ENCODE results near the gene GHRH. TPM values are rescaled to one million over a fixed set of nuclear protein-coding genes. Genes with fewer than 3 reads are reported as not detected.
A peak's percentile ranks its signal among the peaks of the same experiment; 100 is the strongest.

Gene GHRH
- total and polyA plus RNA-seq, 4 donors: not detected

DNA sequence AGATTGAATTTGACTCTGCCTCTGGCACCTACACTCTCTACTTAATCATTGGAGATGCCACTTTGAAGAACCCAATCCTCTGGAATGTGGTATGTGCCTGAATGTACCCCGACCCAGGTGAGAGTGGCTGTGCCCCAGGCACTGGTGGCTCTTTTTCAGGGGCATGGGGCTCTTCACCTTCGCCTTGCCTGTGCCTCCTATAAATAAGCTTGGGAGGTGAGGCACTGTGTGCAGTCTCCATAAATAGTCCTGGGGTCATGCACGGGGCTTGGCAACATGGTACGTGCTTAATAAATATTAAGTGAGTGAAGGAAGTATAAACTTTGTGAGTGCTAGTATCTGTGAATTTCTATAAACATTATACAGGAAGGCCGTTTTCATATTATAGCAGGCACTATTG, 33.0 kb downstream of the GHRH start:
- 95% methylated on average over 5 of the region's 5 CpGs for WGBS, 2 donors
- H3K36me3 ChIP-seq (ENCODE audit: control insufficient read depth in 4 of 4, insufficient read depth in 4 of 4, low read length in 4 of 4): peaks cover 42 to 69% (median 60%) of the 10 kb centered on the region in 4 donors
- no peak for ATAC-seq (ENCODE audit: insufficient read depth, low FRiP score)

DNA sequence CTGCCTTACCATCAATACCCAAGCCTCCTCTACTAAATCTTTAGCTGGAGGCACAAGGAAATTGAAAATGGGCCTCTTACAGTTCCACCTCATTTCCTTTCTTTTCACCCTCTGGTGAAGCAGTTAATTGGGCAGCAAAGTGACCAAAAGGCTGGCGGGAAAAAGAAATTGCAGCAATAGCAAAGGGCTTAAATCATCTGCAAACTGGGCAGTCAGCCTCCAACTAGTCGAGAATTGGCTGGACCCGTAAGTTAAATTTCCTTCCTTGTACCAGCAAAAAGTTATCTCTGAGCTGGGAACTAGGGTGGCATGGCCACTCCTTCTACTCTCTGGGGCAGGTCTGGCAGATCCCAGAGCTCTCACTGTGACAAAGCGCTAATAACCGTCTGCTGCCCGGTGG, 33.5 kb downstream of the GHRH start:
- 84 to 95% methylated on average over 6 of the region's 6 CpGs for WGBS, 2 donors
- no peak overlapping the region for H3K9ac ChIP-seq (ENCODE audit: insufficient read depth in 1 of 2, low read length in 2 of 2)
- H3K9me3 ChIP-seq (ENCODE audit: control insufficient read depth in 4 of 4, insufficient read depth in 3 of 4, low read length in 3 of 4): no peaks in the 10 kb centered on the region
- H3K27ac ChIP-seq (ENCODE audit: low read depth in 1 of 2, low read length in 1 of 2): peak overlapping the region in 1 of 2 donors; percentile 27
- H3K36me3 ChIP-seq (ENCODE audit: control insufficient read depth in 4 of 4, insufficient read depth in 4 of 4, low read length in 4 of 4): peaks cover 40 to 66% (median 62%) of the 10 kb centered on the region in 4 donors
- DNase-seq (no peak), ATAC-seq (ENCODE audit: insufficient read depth, low FRiP score) (no peak)
- H3K4me1 ChIP-seq (ENCODE audit: control insufficient read depth in 5 of 5, insufficient read depth in 5 of 5, low read length in 5 of 5): peaks cover 0 to 11% (median 0%) of the 10 kb centered on the region in 5 donors
- TF ChIP-seq, protein P1, sequence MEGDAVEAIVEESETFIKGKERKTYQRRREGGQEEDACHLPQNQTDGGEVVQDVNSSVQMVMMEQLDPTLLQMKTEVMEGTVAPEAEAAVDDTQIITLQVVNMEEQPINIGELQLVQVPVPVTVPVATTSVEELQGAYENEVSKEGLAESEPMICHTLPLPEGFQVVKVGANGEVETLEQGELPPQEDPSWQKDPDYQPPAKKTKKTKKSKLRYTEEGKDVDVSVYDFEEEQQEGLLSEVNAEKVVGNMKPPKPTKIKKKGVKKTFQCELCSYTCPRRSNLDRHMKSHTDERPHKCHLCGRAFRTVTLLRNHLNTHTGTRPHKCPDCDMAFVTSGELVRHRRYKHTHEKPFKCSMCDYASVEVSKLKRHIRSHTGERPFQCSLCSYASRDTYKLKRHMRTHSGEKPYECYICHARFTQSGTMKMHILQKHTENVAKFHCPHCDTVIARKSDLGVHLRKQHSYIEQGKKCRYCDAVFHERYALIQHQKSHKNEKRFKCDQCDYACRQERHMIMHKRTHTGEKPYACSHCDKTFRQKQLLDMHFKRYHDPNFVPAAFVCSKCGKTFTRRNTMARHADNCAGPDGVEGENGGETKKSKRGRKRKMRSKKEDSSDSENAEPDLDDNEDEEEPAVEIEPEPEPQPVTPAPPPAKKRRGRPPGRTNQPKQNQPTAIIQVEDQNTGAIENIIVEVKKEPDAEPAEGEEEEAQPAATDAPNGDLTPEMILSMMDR (IDR thresholded peaks at IDR 0.05; ENCODE audit: control extremely low read depth, extremely low read depth): no peak
- H3K4me3 ChIP-seq: no peak overlapping the region
- H3K27me3 ChIP-seq (ENCODE audit: control insufficient read depth in 3 of 3, insufficient read depth in 3 of 3, low read length in 2 of 3): no peaks in the 10 kb centered on the region

More for the DNA sequence above, 33.0 kb downstream of the GHRH start:
- Histone ChIP-seq H3K27ac (ENCODE audit: low read depth in 1 of 2, low read length in 1 of 2) (peak overlapping the region in 1 of 2 donors; percentile 27), H3K4me3 (no peak overlapping the region), H3K4me1 (ENCODE audit: control insufficient read depth in 5 of 5, insufficient read depth in 5 of 5, low read length in 5 of 5) (peaks cover 0 to 11% (median 0%) of the 10 kb centered on the region in 5 donors), H3K9ac (ENCODE audit: insufficient read depth in 1 of 2, low read length in 2 of 2) (no peak overlapping the region), H3K9me3 (ENCODE audit: control insufficient read depth in 4 of 4, insufficient read depth in 3 of 4, low read length in 3 of 4) (no peaks in the 10 kb centered on the region), H3K27me3 (ENCODE audit: control insufficient read depth in 3 of 3, insufficient read depth in 3 of 3, low read length in 2 of 3) (no peaks in the 10 kb centered on the region)
- TF ChIP-seq, protein P1 (IDR thresholded peaks at IDR 0.05; ENCODE audit: control extremely low read depth, extremely low read depth): no peak
- DNase-seq: no peak

DNA sequence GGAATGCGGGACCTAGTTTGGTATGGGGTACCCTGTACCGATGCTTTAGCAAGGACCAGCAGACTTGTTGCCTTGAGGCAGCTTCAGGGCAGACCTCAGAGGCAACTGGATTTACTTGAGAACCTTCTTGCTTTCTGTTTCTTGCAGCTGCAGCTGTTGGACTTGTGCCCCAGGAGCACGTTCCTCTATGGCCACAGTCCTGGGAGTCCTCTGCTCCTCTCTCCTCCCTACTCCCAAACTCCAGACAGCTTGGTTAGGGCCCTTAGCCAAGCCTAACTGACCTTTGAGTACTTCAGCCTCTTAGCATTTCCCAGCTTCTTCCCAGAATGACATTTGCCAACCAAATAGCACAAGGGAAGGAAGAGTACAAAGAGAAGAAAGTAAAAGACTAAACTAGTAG, 34.7 kb downstream of the GHRH start:
- no peaks in the 10 kb centered on the region for H3K9me3 ChIP-seq (ENCODE audit: control insufficient read depth in 4 of 4, insufficient read depth in 3 of 4, low read length in 3 of 4)
- no peak overlapping the region for H3K4me3 ChIP-seq
- 80 to 93% methylated on average over 3 of the region's 3 CpGs for WGBS, 2 donors
- H3K36me3 ChIP-seq (ENCODE audit: control insufficient read depth in 4 of 4, insufficient read depth in 4 of 4, low read length in 4 of 4): peaks cover 35 to 66% (median 54%) of the 10 kb centered on the region in 4 donors
- ATAC-seq (ENCODE audit: insufficient read depth, low FRiP score) (no peak), DNase-seq (no peak)
- no peak overlapping the region for H3K9ac ChIP-seq (ENCODE audit: insufficient read depth in 1 of 2, low read length in 2 of 2)
- TF ChIP-seq, protein P1 (IDR thresholded peaks at IDR 0.05; ENCODE audit: control extremely low read depth, extremely low read depth): no peak
- no peaks in the 10 kb centered on the region for H3K27me3 ChIP-seq (ENCODE audit: control insufficient read depth in 3 of 3, insufficient read depth in 3 of 3, low read length in 2 of 3)
- no peak overlapping the region for H3K27ac ChIP-seq (ENCODE audit: low read depth in 1 of 2, low read length in 1 of 2)
- H3K4me1 ChIP-seq (ENCODE audit: control insufficient read depth in 5 of 5, insufficient read depth in 5 of 5, low read length in 5 of 5): peaks cover 0 to 11% (median 0%) of the 10 kb centered on the region in 5 donors

DNA sequence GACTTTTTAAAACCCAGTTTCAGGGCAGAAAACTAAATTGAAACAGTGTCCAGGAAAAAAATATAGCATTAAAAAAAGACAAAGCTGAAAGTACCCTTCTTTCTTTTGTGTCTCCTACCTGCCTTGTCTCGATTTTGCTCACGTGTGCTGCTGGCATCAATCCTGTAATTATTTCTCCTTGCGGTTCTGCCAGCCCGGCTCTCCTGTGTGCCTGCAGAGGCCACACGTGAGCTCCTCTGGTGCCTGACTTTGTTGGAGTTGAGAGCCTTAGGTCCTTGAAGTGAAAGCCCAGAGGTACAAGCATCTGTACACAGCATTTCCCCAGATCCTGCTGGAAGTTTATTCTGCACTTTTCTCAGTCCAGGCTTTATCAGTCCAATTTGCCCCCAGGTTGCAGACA, 36.5 kb downstream of the GHRH start:
- 94 to 98% methylated on average over 5 of the region's 5 CpGs for WGBS, 2 donors
- Histone ChIP-seq H3K36me3 (ENCODE audit: control insufficient read depth in 4 of 4, insufficient read depth in 4 of 4, low read length in 4 of 4) (peaks cover 34 to 51% (median 46%) of the 10 kb centered on the region in 4 donors), H3K27ac (ENCODE audit: low read depth in 1 of 2, low read length in 1 of 2) (no peak overlapping the region), H3K4me1 (ENCODE audit: control insufficient read depth in 5 of 5, insufficient read depth in 5 of 5, low read length in 5 of 5) (peaks cover 0 to 11% (median 0%) of the 10 kb centered on the region in 5 donors), H3K9ac (ENCODE audit: insufficient read depth in 1 of 2, low read length in 2 of 2) (no peak overlapping the region), H3K9me3 (ENCODE audit: control insufficient read depth in 4 of 4, insufficient read depth in 3 of 4, low read length in 3 of 4) (no peaks in the 10 kb centered on the region), H3K4me3 (no peak overlapping the region), H3K27me3 (ENCODE audit: control insufficient read depth in 3 of 3, insufficient read depth in 3 of 3, low read length in 2 of 3) (no peaks in the 10 kb centered on the region)
- TF ChIP-seq, protein P1 (IDR thresholded peaks at IDR 0.05; ENCODE audit: control extremely low read depth, extremely low read depth): no peak
- no peak for DNase-seq
- no peak for ATAC-seq (ENCODE audit: insufficient read depth, low FRiP score)

All from lung (tissue), 12 donors.